Adrenal gland (tissue), 5 donors: ENCODE results near the gene ARHGEF18.

Source experiments
- CTCF ChIP-seq, 6 experiments: fragments of 450-650 bp in 4 of 6; fragments of 200-600 bp in 2 of 6; sonication (generic) in 1 of 6; IDR thresholded peaks; 1 replicate in 5 of 6; 2 replicates in 1 of 6; pipeline versions ENCODE4 v1.5.1 to v1.8.0; 2016 to 2021; ENCODE audit warnings: antibody characterized with exemption in 6 of 6, mild to moderate bottlenecking in 2 of 6, moderate library complexity in 1 of 6
- POLR2A ChIP-seq, 2 donors: fragments of 450-650 bp; IDR thresholded peaks; one replicate each; pipeline ENCODE4 v1.6.1; 2017; ENCODE audit warnings: antibody characterized with exemption in 2 of 2, mild to moderate bottlenecking in 2 of 2, moderate library complexity in 1 of 2
- donor health status: DM: no; HTN: no; CAD: no.

GRCh38 chr19:7349961-7350711 lies 1.4 kb downstream of the ARHGEF18 start:
- TF ChIP-seq CTCF (IDR thresholded peaks at IDR 0.05) (no peak), POLR2A (IDR thresholded peaks at IDR 0.05) (no peak)
